Parathyroid adenoma (tissue), 2 donors: ENCODE data around the gene GPSM1.

Experiments
- H2AFZ ChIP-seq: fragments of 300-600 bp; sonication (generic); one replicate; pipeline ENCODE4 v1.7.0; 2017; ENCODE audit warnings: antibody characterized with exemption, mild to moderate bottlenecking
- H3K27ac ChIP-seq: fragments of 300-600 bp; sonication (generic); one replicate; pipeline ENCODE4 v1.7.0; 2017
- H3K27me3 ChIP-seq: fragments of 300-600 bp; sonication (generic); one replicate; pipeline ENCODE4 v1.7.0; 2017; ENCODE audit warnings: low read length; ENCODE audit not compliant: control insufficient read depth, insufficient read depth
- H3K36me3 ChIP-seq: fragments of 300-600 bp; sonication (generic); one replicate; pipeline ENCODE4 v1.7.0; 2017; ENCODE audit warnings: low read length; ENCODE audit not compliant: control insufficient read depth, insufficient read depth
- H3K4me1 ChIP-seq: fragments of 300-600 bp; sonication (generic); one replicate; pipeline ENCODE4 v1.7.0; 2017; ENCODE audit warnings: control low read depth
- H3K4me2 ChIP-seq: fragments of 300-600 bp; sonication (generic); one replicate; pipeline ENCODE4 v1.7.0; 2017; ENCODE audit warnings: low read length
- H3K4me3 ChIP-seq: fragments of 300-600 bp; sonication (generic); one replicate; pipeline ENCODE4 v1.7.0; 2017; ENCODE audit warnings: low read depth, low read length
- H3K79me2 ChIP-seq: fragments of 300-600 bp; sonication (generic); one replicate; pipeline ENCODE4 v1.7.0; 2017; ENCODE audit warnings: control low read depth
- H3K9ac ChIP-seq: fragments of 300-600 bp; sonication (generic); one replicate; pipeline ENCODE4 v1.7.0; 2017; ENCODE audit warnings: mild to moderate bottlenecking
- H3K9me3 ChIP-seq: fragments of 300-600 bp; sonication (generic); one replicate; pipeline ENCODE4 v1.7.0; 2017; ENCODE audit warnings: low read length; ENCODE audit not compliant: control insufficient read depth
- TF ChIP-seq, protein P1 (sequence below): fragments of 300-600 bp; sonication (generic); IDR thresholded peaks from one replicate; pipeline ENCODE4 v1.7.0; 2017; ENCODE audit warnings: antibody characterized with exemption, mild to moderate bottlenecking
- donor health status: primary hyperparathyroidism.

The GPSM1 gene

DNA sequence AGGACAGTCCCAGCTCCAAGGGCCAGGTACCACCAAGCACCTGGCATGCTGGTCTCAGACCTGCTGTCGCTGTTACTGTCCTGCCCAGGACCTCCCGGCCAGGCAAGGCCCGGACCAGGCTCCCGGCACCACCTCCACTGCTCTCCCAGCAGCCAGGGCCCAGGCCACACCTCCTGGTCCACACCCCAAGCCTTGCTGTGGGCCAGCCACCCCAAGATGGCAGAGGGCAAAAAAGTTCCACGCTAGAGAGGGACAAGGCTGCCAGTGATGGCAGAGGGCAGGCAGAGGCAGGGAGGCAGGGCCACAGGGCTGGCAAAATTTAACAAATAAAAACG is 35.1 kb downstream of the GPSM1 start:
- no peaks in the 10 kb centered on the region for H3K9me3 ChIP-seq
- peak overlapping the region; percentile 31 for H3K4me3 ChIP-seq
- no peak overlapping the region for H3K9ac ChIP-seq
- no peaks in the 10 kb centered on the region for H3K79me2 ChIP-seq
- no peak overlapping the region for H2AFZ ChIP-seq
- peaks cover 3% of the 10 kb centered on the region for H3K4me1 ChIP-seq
- H3K27me3 ChIP-seq: no peaks in the 10 kb centered on the region
- TF ChIP-seq, protein P1, sequence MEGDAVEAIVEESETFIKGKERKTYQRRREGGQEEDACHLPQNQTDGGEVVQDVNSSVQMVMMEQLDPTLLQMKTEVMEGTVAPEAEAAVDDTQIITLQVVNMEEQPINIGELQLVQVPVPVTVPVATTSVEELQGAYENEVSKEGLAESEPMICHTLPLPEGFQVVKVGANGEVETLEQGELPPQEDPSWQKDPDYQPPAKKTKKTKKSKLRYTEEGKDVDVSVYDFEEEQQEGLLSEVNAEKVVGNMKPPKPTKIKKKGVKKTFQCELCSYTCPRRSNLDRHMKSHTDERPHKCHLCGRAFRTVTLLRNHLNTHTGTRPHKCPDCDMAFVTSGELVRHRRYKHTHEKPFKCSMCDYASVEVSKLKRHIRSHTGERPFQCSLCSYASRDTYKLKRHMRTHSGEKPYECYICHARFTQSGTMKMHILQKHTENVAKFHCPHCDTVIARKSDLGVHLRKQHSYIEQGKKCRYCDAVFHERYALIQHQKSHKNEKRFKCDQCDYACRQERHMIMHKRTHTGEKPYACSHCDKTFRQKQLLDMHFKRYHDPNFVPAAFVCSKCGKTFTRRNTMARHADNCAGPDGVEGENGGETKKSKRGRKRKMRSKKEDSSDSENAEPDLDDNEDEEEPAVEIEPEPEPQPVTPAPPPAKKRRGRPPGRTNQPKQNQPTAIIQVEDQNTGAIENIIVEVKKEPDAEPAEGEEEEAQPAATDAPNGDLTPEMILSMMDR: no peak
- no peaks in the 10 kb centered on the region for H3K36me3 ChIP-seq
- no peak overlapping the region for H3K27ac ChIP-seq
- H3K4me2 ChIP-seq: no peak overlapping the region

DNA sequence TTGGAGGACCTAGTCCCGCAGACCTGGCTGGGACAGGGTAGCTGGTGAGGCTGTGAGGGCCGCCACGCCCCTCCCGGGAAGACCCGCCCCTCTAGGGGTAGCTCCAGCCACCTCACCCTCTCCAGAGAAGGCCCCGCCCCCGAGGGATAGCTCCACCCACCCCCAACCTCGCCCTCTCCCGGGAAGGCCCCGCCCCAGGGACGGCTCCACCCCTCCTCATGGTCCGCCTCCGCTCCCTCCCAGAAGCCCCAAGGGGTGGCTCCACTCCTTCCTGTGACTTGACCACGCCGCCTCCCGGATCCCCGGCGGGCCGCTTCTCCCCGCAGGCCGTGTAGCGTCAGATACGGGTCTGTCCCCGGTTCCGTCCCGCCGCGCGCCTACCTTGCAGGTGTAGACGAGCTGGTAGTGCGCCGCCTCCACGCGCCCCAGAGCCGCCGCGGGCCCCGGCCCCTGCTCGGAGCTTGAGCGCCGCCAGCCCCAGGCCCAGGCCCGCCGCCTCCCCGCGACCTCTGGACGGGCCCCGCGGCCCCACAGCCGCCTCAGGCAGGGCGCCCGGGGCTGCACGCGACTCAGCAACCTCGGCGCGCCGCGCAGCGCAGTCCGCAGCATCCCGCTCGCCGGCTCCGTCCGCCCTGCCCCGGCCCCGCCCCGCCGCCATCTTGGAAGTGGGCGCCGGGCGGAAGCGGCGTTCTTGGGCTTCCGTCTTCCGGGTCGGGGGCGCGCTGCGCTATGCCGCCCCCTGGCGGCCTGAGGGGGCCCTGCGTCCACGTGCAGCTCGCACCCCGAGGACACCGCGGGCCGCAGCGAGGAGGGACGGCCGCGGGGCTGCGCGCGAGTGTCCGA is 36.0 kb downstream of the GPSM1 start, which contains the start of gene DNLZ:
DNLZ (minus strand) TSS at position 639 of the 843 bp plus-strand sequence; CDS start at position 609, 30 bp downstream.
- H3K9me3 ChIP-seq: no peaks in the 10 kb centered on the region
- H3K27me3 ChIP-seq: no peaks in the 10 kb centered on the region
- peaks cover 3% of the 10 kb centered on the region for H3K4me1 ChIP-seq
- H3K4me2 ChIP-seq: peak within 1 kb of the TSS; percentile 77
- H3K4me3 ChIP-seq: peak within 1 kb of the TSS; percentile 65
- no peaks in the 10 kb centered on the region for H3K36me3 ChIP-seq
- H3K79me2 ChIP-seq: no peaks in the 10 kb centered on the region
- TF ChIP-seq, protein P1: peak; percentile 92
- no peak within 1 kb of the TSS for H3K9ac ChIP-seq
- peak within 1 kb of the TSS; percentile 66 for H2AFZ ChIP-seq
- peak within 1 kb of the TSS; percentile 62 for H3K27ac ChIP-seq

DNA sequence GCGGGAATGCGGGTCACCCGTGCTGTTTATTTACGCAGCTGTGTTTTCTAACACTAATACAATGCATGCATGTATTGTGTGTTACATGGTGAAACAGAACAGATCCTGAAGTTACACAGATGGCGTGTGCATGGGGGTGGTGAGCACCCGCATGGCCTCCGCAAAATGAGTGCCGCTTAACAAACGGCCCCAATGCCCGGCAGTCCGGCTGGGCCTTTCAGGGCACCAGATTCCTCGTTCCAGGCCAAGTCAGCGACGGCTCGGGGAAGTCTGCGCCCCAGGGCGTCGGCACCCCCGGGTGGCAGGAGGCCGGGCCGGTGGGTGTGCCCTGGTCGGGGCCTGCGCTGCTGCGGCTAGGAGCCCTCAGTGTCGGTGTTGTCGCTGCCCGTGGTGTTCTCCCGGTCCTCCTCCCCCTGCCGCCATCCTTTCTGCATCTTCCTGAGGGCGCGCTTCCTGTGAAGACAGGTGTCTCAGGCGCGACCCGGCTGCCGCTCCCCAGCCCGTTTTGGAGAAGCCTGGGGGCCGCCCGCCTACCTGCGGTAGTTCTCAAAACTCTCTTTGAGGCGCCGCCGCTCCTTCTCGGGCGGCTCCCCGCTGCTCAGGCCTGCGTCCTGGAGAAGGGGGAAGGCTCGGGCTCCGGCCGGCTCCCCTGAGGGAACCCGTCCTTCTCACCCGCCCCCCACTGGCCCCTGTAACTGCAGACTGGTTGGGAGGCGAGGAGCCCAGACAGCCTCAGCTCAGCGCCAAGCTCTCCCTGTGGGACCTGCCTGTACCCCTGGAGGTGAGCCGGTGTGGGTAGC is 36.8 kb downstream of the GPSM1 start:
- Histone ChIP-seq H3K4me2 (peak overlapping the region; percentile 57), H2AFZ (no peak overlapping the region), H3K36me3 (no peaks in the 10 kb centered on the region), H3K4me3 (no peak overlapping the region), H3K4me1 (peaks cover 3% of the 10 kb centered on the region), H3K9me3 (no peaks in the 10 kb centered on the region), H3K9ac (no peak overlapping the region), H3K27me3 (no peaks in the 10 kb centered on the region), H3K79me2 (no peaks in the 10 kb centered on the region), H3K27ac (no peak overlapping the region)
- TF ChIP-seq, protein P1: no peak

DNA sequence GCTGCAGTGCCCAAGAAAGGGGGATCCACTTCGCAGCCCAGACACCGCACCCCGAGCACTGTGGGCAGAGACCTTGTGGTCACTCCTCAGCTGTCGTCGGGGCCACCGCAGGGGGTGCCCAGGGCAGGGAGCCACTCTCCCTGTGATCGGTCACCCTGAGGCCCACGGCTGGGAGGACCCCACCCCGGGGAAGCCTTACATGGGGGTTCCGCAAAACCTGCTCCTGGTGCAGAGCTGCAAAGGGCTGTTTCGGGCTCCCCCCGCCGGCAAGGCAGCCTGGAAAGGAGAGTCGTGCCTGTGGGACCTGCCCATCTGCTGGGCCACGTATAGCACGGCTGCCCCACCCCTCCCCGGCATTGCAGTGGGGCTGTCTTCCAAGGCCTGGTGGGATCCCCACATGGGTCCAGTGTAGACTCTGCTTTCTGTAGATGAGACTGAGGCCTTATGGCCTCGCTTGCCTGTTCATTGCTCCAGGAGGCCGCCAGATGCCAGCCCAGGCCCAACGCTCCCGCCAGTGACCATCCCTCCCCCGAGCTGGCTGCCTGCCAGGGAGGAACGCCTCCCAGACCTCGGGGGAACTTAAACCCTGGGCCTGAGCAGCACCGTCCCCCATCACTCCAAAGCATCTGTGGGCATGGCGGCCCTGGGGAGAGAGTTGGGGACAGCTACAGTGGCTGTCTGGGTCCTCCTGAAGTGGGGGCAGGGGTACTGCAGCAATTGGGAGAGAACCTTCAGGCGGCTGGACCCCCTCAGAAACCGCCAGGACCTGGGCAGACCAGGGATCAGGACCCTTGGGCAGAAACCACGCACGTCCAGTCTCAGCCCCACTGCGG is 37.8 kb downstream of the GPSM1 start:
- peaks cover 3% of the 10 kb centered on the region for H3K4me1 ChIP-seq
- TF ChIP-seq, protein P1: no peak
- no peaks in the 10 kb centered on the region for H3K79me2 ChIP-seq
- no peak overlapping the region for H3K4me2 ChIP-seq
- H3K36me3 ChIP-seq: no peaks in the 10 kb centered on the region
- H3K27ac ChIP-seq: no peak overlapping the region
- no peak overlapping the region for H3K4me3 ChIP-seq
- H3K27me3 ChIP-seq: no peaks in the 10 kb centered on the region
- H2AFZ ChIP-seq: no peak overlapping the region
- H3K9ac ChIP-seq: no peak overlapping the region
- H3K9me3 ChIP-seq: no peaks in the 10 kb centered on the region
